ENCODE results near the gene COX10. TPM values are rescaled to one million over a fixed set of nuclear protein-coding genes. Genes with fewer than 3 reads are reported as not detected.
"Not testable (repeated sequence)": the region's sequence is repeated elsewhere in the genome, so short reads cannot be mapped to it uniquely, and the experiment has no call there.

The COX10 gene
- total RNA-seq, 1 donor from 2014 or later = 22.6 TPM

GRCh38 chr17:14184536-14184935 is 115.2 kb downstream of the COX10 start:
- H3K4me3 ChIP-seq (ENCODE audit: low read depth, low read length); DNase-seq (ENCODE audit: low read depth); H3K36me3 ChIP-seq (ENCODE audit: control insufficient read depth, insufficient read depth, low read length); H3K27me3 ChIP-seq (ENCODE audit: control insufficient read depth, insufficient read depth, low read length): not testable (repeated sequence)

- H3K36me3 ChIP-seq (ENCODE audit: control insufficient read depth, insufficient read depth, low read length); H3K27me3 ChIP-seq (ENCODE audit: control insufficient read depth, insufficient read depth, low read length); H3K4me3 ChIP-seq (ENCODE audit: low read depth, low read length); DNase-seq (ENCODE audit: low read depth): not testable (repeated sequence)
Observed at GRCh38 chr17:14186443-14186842, 117.1 kb downstream of the COX10 start.

- not testable (repeated sequence) for H3K36me3 ChIP-seq (ENCODE audit: control insufficient read depth, insufficient read depth, low read length); H3K27me3 ChIP-seq (ENCODE audit: control insufficient read depth, insufficient read depth, low read length); H3K4me3 ChIP-seq (ENCODE audit: low read depth, low read length); DNase-seq (ENCODE audit: low read depth)
Observed at GRCh38 chr17:14190774-14191173, 121.5 kb downstream of the COX10 start.

GRCh38 chr17:14191469-14191868 is 122.2 kb downstream of the COX10 start:
- H3K36me3 ChIP-seq (ENCODE audit: control insufficient read depth, insufficient read depth, low read length); H3K27me3 ChIP-seq (ENCODE audit: control insufficient read depth, insufficient read depth, low read length); H3K4me3 ChIP-seq (ENCODE audit: low read depth, low read length); DNase-seq (ENCODE audit: low read depth): not testable (repeated sequence)

GRCh38 chr17:14192039-14192438 is 122.7 kb downstream of the COX10 start:
- not testable (repeated sequence) for H3K27me3 ChIP-seq (ENCODE audit: control insufficient read depth, insufficient read depth, low read length); DNase-seq (ENCODE audit: low read depth); H3K4me3 ChIP-seq (ENCODE audit: low read depth, low read length); H3K36me3 ChIP-seq (ENCODE audit: control insufficient read depth, insufficient read depth, low read length)

- not testable (repeated sequence) for H3K36me3 ChIP-seq (ENCODE audit: control insufficient read depth, insufficient read depth, low read length); H3K4me3 ChIP-seq (ENCODE audit: low read depth, low read length); H3K27me3 ChIP-seq (ENCODE audit: control insufficient read depth, insufficient read depth, low read length); DNase-seq (ENCODE audit: low read depth)
Observed at GRCh38 chr17:14192636-14193344, 123.5 kb downstream of the COX10 start.

- DNase-seq (ENCODE audit: low read depth) = no peak
- no peak for TF ChIP-seq CTCF (IDR thresholded peaks at IDR 0.05; ENCODE audit: insufficient read depth, low read length, poor library complexity, severe bottlenecking)
- Histone ChIP-seq H3K4me3 (ENCODE audit: low read depth, low read length) (no peak overlapping the region), H3K36me3 (ENCODE audit: control insufficient read depth, insufficient read depth, low read length) (no peaks in the 10 kb centered on the region), H3K27me3 (ENCODE audit: control insufficient read depth, insufficient read depth, low read length) (no peaks in the 10 kb centered on the region)
Observed at GRCh38 chr17:14196377-14196997, 127.2 kb downstream of the COX10 start.

- no peak for DNase-seq (ENCODE audit: low read depth)
- H3K4me3 ChIP-seq (ENCODE audit: low read depth, low read length) = no peak overlapping the region
- TF ChIP-seq CTCF (IDR thresholded peaks at IDR 0.05; ENCODE audit: insufficient read depth, low read length, poor library complexity, severe bottlenecking) = no peak
- H3K27me3 ChIP-seq (ENCODE audit: control insufficient read depth, insufficient read depth, low read length) = no peaks in the 10 kb centered on the region
- no peaks in the 10 kb centered on the region for H3K36me3 ChIP-seq (ENCODE audit: control insufficient read depth, insufficient read depth, low read length)
Observed at GRCh38 chr17:14197057-14197456, 127.8 kb downstream of the COX10 start.

- TF ChIP-seq CTCF (IDR thresholded peaks at IDR 0.05; ENCODE audit: insufficient read depth, low read length, poor library complexity, severe bottlenecking) = no peak
- H3K36me3 ChIP-seq (ENCODE audit: control insufficient read depth, insufficient read depth, low read length) = no peaks in the 10 kb centered on the region
- no peak overlapping the region for H3K4me3 ChIP-seq (ENCODE audit: low read depth, low read length)
- no peak for DNase-seq (ENCODE audit: low read depth)
- no peaks in the 10 kb centered on the region for H3K27me3 ChIP-seq (ENCODE audit: control insufficient read depth, insufficient read depth, low read length)
Observed at GRCh38 chr17:14197586-14197985, 128.3 kb downstream of the COX10 start.

All from kidney epithelial cell (primary cell).